ENCODE measurements around the gene IRGQ.
"Not testable (repeated sequence)": the region's sequence is repeated elsewhere in the genome, so short reads cannot be mapped to it uniquely, and the experiment has no call there.

Gene IRGQ

DNA sequence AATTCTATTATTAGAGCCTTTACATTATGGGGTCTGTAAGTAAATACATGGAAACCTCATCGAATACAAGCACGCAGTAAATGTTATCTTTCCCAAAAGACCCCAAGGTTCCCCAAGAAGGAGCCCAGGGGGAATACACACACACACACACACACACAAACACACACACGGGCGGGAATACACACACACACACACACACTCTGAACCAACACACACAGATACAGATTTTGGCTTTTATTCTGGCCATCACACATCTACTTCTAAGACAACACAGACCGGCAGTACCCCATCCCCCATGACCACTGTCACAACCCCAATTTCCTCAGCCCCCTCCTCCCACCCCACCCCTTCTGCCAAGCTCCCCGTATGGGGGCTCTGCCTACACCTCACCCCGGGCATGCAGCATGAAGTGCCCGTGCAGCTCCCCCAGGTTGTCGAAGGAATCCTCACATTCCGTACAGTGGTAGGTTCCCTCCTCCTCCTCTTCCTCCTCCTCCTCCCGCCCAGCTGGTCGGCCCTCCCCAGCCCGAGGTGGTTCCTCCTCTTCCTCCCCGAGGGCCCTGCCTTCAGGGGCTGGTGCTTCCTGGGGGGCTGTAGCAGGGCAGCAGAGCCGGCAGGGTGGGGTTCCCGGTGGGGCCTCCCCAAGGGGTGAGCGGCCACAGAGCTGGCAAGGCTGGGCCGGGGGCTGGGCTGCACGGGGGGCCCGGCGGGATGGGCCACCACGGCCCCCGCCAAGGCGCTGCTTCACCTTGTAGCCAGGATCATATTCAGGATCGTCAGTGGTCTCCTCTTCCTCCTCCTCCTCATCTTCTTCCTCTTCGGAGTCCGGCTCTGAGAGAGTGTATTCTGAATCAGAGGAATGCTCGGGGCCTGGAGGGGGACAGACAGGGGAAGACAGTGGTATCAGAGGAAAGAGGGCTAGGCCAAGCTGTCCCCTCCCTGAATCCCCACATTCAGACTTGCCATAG is 11.6 kb upstream of the IRGQ start:
- Histone ChIP-seq H2BK120ac (ENCODE audit: insufficient read depth, low read length, poor library complexity) (no peak overlapping the region), H3K9ac (ENCODE audit: low read length) (no peak overlapping the region), H3K18ac (ENCODE audit: low read length) (no peak overlapping the region), H3K79me2 (ENCODE audit: control insufficient read depth, insufficient read depth, low read length, poor library complexity) (no peaks in the 10 kb centered on the region), H4K91ac (ENCODE audit: low read depth, low read length) (no peak overlapping the region), H3K9me3 (ENCODE audit: insufficient read depth, low read depth, low read length) (peaks cover 1% of the 10 kb centered on the region), H3K23ac (ENCODE audit: low read length) (no peak overlapping the region), H4K12ac (ENCODE audit: low read depth, low read length) (no peak overlapping the region), H2BK12ac (ENCODE audit: low read length) (no peak overlapping the region), H2AFZ (ENCODE audit: insufficient read depth, low read length, poor library complexity) (no peak overlapping the region), H3K27me3 (ENCODE audit: insufficient read depth, low read length) (no peaks in the 10 kb centered on the region), H3K14ac (ENCODE audit: low read length) (no peak overlapping the region), H3K4me1 (ENCODE audit: control insufficient read depth in 1 of 2, insufficient read depth in 2 of 2, low read length in 2 of 2) (no peaks in the 10 kb centered on the region), H3K79me1 (ENCODE audit: low read length) (no peaks in the 10 kb centered on the region), H2AK5ac (ENCODE audit: low read length) (no peak overlapping the region), H3K36me3 (ENCODE audit: control insufficient read depth in 1 of 2, insufficient read depth in 2 of 2, low read length in 2 of 2) (peaks cover 18 to 32% of the 10 kb centered on the region in 2 experiments), H2BK5ac (ENCODE audit: low read depth, low read length, poor library complexity) (no peak overlapping the region), H3K4ac (ENCODE audit: low read depth, low read length) (no peak overlapping the region), H4K8ac (ENCODE audit: low read depth, low read length) (no peak overlapping the region), H3K4me2 (ENCODE audit: low read length) (no peak overlapping the region), H3K27ac (ENCODE audit: low read depth, low read length) (no peak overlapping the region), H3K4me3 (ENCODE audit: low read depth, low read length) (no peak overlapping the region)
- DNase-seq: no peak
- WGBS (ENCODE audit: extremely low coverage, insufficient coverage, insufficient read length): no CpG with 5 or more reads among the region's 28 CpGs

DNA sequence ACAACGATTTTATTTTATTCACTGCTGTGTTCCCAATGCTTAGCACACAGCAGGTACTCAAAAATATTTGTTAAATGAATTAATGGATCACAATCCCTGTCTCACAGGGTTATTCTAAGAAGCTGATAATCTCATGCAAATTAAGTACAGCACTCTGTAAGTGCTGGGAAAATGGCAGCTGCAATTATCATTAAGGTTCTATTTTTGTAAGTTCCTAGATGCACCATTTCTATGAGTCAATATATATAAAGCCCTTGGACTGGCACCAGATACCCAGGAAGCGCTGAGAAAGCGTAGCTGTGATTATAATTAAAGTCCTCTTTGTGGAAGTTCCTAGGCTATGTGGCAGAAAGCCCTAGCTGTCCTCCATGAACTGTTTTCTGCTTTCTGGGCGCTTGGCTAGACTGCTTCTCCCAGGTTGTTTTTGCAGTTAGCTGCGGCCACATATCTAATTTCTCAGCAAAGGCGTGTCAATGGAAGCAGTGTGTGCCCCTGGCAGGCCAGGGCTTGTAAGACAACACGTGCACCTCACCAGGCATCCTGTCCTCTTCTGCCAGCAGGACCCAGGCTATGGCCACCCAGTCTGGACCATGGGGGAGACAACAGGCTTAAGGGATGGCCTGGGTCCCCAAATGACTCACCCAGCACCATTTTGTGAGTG is 10.8 kb upstream of the IRGQ start:
- no CpG with 5 or more reads among the region's 7 CpGs for WGBS (ENCODE audit: extremely low coverage, insufficient coverage, insufficient read length)
- Histone ChIP-seq H3K27ac (ENCODE audit: low read depth, low read length) (no peak overlapping the region), H3K27me3 (ENCODE audit: insufficient read depth, low read length) (no peaks in the 10 kb centered on the region), H3K4me2 (ENCODE audit: low read length) (no peak overlapping the region), H3K23ac (ENCODE audit: low read length) (no peak overlapping the region), H3K79me1 (ENCODE audit: low read length) (no peaks in the 10 kb centered on the region), H2BK5ac (ENCODE audit: low read depth, low read length, poor library complexity) (no peak overlapping the region), H3K79me2 (ENCODE audit: control insufficient read depth, insufficient read depth, low read length, poor library complexity) (no peaks in the 10 kb centered on the region), H3K9ac (ENCODE audit: low read length) (no peak overlapping the region), H4K12ac (ENCODE audit: low read depth, low read length) (no peak overlapping the region), H4K91ac (ENCODE audit: low read depth, low read length) (no peak overlapping the region), H2AK5ac (ENCODE audit: low read length) (no peak overlapping the region), H3K4ac (ENCODE audit: low read depth, low read length) (no peak overlapping the region), H3K9me3 (ENCODE audit: insufficient read depth, low read depth, low read length) (peaks cover 1% of the 10 kb centered on the region), H3K4me1 (ENCODE audit: control insufficient read depth in 1 of 2, insufficient read depth in 2 of 2, low read length in 2 of 2) (no peaks in the 10 kb centered on the region), H3K14ac (ENCODE audit: low read length) (no peak overlapping the region), H2BK120ac (ENCODE audit: insufficient read depth, low read length, poor library complexity) (no peak overlapping the region), H2BK12ac (ENCODE audit: low read length) (no peak overlapping the region), H4K8ac (ENCODE audit: low read depth, low read length) (no peak overlapping the region), H3K4me3 (ENCODE audit: low read depth, low read length) (no peak overlapping the region), H3K36me3 (ENCODE audit: control insufficient read depth in 1 of 2, insufficient read depth in 2 of 2, low read length in 2 of 2) (peaks cover 13 to 29% of the 10 kb centered on the region in 2 experiments), H3K18ac (ENCODE audit: low read length) (no peak overlapping the region), H2AFZ (ENCODE audit: insufficient read depth, low read length, poor library complexity) (no peak overlapping the region)
- no peak for DNase-seq

DNA sequence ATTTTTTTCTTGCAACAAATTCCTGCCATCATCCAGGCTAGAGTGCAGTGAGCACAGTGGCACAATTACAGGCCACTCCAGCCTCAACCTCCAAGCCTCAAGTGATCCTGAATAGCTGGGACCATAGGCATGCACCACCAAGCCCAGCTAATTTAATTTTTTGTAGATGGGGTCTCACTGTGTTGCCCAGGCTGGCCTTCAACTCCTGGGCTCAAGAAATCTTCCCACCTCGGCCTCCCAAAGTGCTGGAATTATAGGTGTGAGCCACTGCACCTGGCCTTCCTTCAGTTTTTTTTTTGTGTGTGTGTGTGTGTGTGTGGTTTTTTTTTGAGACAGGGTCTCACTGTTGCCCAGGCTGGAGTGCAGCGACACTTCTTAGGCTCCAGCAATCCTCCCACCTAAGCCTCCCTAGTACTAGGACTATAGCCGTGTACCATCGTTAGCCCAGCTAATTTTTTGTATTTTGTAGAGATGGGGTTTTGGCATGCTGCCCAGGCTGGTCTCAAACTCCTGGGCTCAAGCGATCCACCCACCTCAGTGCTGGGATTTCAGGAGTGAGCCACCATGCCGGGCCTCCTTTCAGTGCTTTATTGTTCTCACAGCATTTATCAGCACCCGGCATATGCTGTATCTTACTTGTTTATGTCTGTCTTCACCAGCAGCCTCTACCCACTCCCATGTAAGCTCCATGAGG is 10.1 kb upstream of the IRGQ start:
- H3K27ac ChIP-seq (ENCODE audit: low read depth, low read length): no peak overlapping the region
- no peak overlapping the region for H3K14ac ChIP-seq (ENCODE audit: low read length)

DNA sequence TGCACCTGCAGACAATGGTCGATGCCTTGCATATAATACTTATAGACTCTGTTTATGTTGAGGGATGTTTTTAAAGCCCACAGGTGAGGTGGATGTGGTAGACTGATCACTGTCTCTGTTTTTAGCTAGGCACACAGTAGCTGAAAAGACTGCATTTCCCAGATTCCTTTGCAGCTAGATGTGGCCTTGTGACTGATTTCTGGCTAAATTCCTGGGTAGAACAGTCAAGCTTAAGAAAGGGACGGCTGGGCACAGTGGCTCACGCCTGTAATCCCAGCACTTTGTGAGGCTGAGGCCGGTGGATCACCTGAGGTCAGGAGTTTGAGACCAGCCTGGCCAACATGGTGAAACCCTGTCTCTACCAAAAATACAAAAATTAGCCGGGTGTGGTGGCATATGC is 4.4 kb upstream of the IRGQ start:
- not testable (repeated sequence) for H2BK12ac ChIP-seq (ENCODE audit: low read length); H2AK5ac ChIP-seq (ENCODE audit: low read length); H4K91ac ChIP-seq (ENCODE audit: low read depth, low read length); H4K12ac ChIP-seq (ENCODE audit: low read depth, low read length); H3K14ac ChIP-seq (ENCODE audit: low read length); H3K9me3 ChIP-seq (ENCODE audit: insufficient read depth, low read depth, low read length); H3K4me3 ChIP-seq (ENCODE audit: low read depth, low read length); H3K27me3 ChIP-seq (ENCODE audit: insufficient read depth, low read length); H4K8ac ChIP-seq (ENCODE audit: low read depth, low read length); H3K4me2 ChIP-seq (ENCODE audit: low read length); H3K4ac ChIP-seq (ENCODE audit: low read depth, low read length); H3K79me2 ChIP-seq (ENCODE audit: control insufficient read depth, insufficient read depth, low read length, poor library complexity); H3K18ac ChIP-seq (ENCODE audit: low read length); H2BK120ac ChIP-seq (ENCODE audit: insufficient read depth, low read length, poor library complexity); H3K79me1 ChIP-seq (ENCODE audit: low read length); H3K27ac ChIP-seq (ENCODE audit: low read depth, low read length); H3K9ac ChIP-seq (ENCODE audit: low read length); H2AFZ ChIP-seq (ENCODE audit: insufficient read depth, low read length, poor library complexity); H3K23ac ChIP-seq (ENCODE audit: low read length); DNase-seq; H2BK5ac ChIP-seq (ENCODE audit: low read depth, low read length, poor library complexity)
- WGBS (ENCODE audit: extremely low coverage, insufficient coverage, insufficient read length): no CpG with 5 or more reads among the region's 5 CpGs
- Histone ChIP-seq H3K36me3 (ENCODE audit: control insufficient read depth in 1 of 2, insufficient read depth in 2 of 2, low read length in 2 of 2) (peaks cover 15 to 21% of the 10 kb centered on the region in 2 experiments), H3K4me1 (ENCODE audit: control insufficient read depth in 1 of 2, insufficient read depth in 2 of 2, low read length in 2 of 2) (peaks cover 4 to 10% of the 10 kb centered on the region in 2 experiments)

More for the DNA sequence above, 10.1 kb upstream of the IRGQ start:
- Histone ChIP-seq H3K4me3 (ENCODE audit: low read depth, low read length) (no peak overlapping the region), H3K27me3 (ENCODE audit: insufficient read depth, low read length) (no peaks in the 10 kb centered on the region), H4K8ac (ENCODE audit: low read depth, low read length) (no peak overlapping the region), H3K36me3 (ENCODE audit: control insufficient read depth in 1 of 2, insufficient read depth in 2 of 2, low read length in 2 of 2) (peaks cover 11 to 31% of the 10 kb centered on the region in 2 experiments), H2BK120ac (ENCODE audit: insufficient read depth, low read length, poor library complexity) (no peak overlapping the region), H3K4ac (ENCODE audit: low read depth, low read length) (no peak overlapping the region), H3K9me3 (ENCODE audit: insufficient read depth, low read depth, low read length) (peaks cover 1% of the 10 kb centered on the region), H3K79me1 (ENCODE audit: low read length) (no peaks in the 10 kb centered on the region), H3K4me1 (ENCODE audit: control insufficient read depth in 1 of 2, insufficient read depth in 2 of 2, low read length in 2 of 2) (no peaks in the 10 kb centered on the region), H3K79me2 (ENCODE audit: control insufficient read depth, insufficient read depth, low read length, poor library complexity) (no peaks in the 10 kb centered on the region), H3K4me2 (ENCODE audit: low read length) (no peak overlapping the region), H4K12ac (ENCODE audit: low read depth, low read length) (no peak overlapping the region), H3K9ac (ENCODE audit: low read length) (no peak overlapping the region), H2AFZ (ENCODE audit: insufficient read depth, low read length, poor library complexity) (no peak overlapping the region), H2AK5ac (ENCODE audit: low read length) (no peak overlapping the region), H2BK5ac (ENCODE audit: low read depth, low read length, poor library complexity) (no peak overlapping the region), H3K18ac (ENCODE audit: low read length) (no peak overlapping the region), H2BK12ac (ENCODE audit: low read length) (no peak overlapping the region), H4K91ac (ENCODE audit: low read depth, low read length) (no peak overlapping the region), H3K23ac (ENCODE audit: low read length) (no peak overlapping the region)
- DNase-seq: no peak
- WGBS (ENCODE audit: extremely low coverage, insufficient coverage, insufficient read length): no CpG with 5 or more reads among the region's 7 CpGs
